H9 (cell line): Measurements from ENCODE around the gene PARVB. TPM values are rescaled to one million over a fixed set of nuclear protein-coding genes. Genes with fewer than 3 reads are reported as not detected.

Experiments
- DNase-seq: peaks from one replicate; pipeline ENCODE4 v3.0.0-alpha.2; 2017
- H2AFZ ChIP-seq: one replicate; pipeline ENCODE4 v1.6.1; 2013; ENCODE audit warnings: mild to moderate bottlenecking, low read length, control low read depth, moderate library complexity
- H2AK5ac ChIP-seq: 2 replicates; pipeline ENCODE4 v1.6.1; 2013; ENCODE audit warnings: low read length, control low read depth, mixed read lengths; ENCODE audit not compliant: insufficient read length
- H2BK120ac ChIP-seq: one replicate; pipeline ENCODE4 v1.6.1; 2013; ENCODE audit warnings: low read depth, mild to moderate bottlenecking, low read length, control low read depth, inconsistent platforms; ENCODE audit not compliant: poor library complexity, severe bottlenecking
- H2BK12ac ChIP-seq: 2 replicates; pipeline ENCODE4 v1.6.1; 2013; ENCODE audit warnings: low read length, control low read depth, mixed read lengths, low read depth; ENCODE audit not compliant: insufficient read length
- H2BK15ac ChIP-seq: 2 replicates; pipeline ENCODE4 v1.6.1; 2013; ENCODE audit warnings: low read depth, low read length, control low read depth
- H2BK20ac ChIP-seq: one replicate; pipeline ENCODE4 v1.6.1; 2013; ENCODE audit warnings: low read depth, mild to moderate bottlenecking, low read length, control low read depth, inconsistent platforms; ENCODE audit not compliant: poor library complexity, severe bottlenecking
- H2BK5ac ChIP-seq: 2 replicates; pipeline ENCODE4 v1.6.1; 2013; ENCODE audit warnings: low read length, control low read depth, mixed read lengths; ENCODE audit not compliant: insufficient read length
- H3K14ac ChIP-seq: 2 replicates; pipeline ENCODE4 v1.6.1; 2013; ENCODE audit warnings: low read length, control low read depth; ENCODE audit not compliant: insufficient read depth
- H3K18ac ChIP-seq: 2 replicates; pipeline ENCODE4 v1.6.1; 2013; ENCODE audit warnings: low read depth, mild to moderate bottlenecking, mixed read lengths, low read length, control low read depth; ENCODE audit not compliant: insufficient read length
- H3K23ac ChIP-seq: 2 replicates; pipeline ENCODE4 v1.6.1; 2013; ENCODE audit warnings: low read length, control low read depth, mixed read lengths, low read depth; ENCODE audit not compliant: insufficient read length
- H3K23me2 ChIP-seq: 2 replicates; pipeline ENCODE4 v1.6.1; 2013; ENCODE audit warnings: low read depth, mild to moderate bottlenecking, mixed read lengths, low read length, control low read depth; ENCODE audit not compliant: insufficient read length, poor library complexity, severe bottlenecking
- H3K27ac ChIP-seq: 2 replicates; pipeline ENCODE4 v1.5.1; 2013; ENCODE audit warnings: low read length, control low read depth, mixed read lengths, low read depth; ENCODE audit not compliant: insufficient read length
- H3K27me3 ChIP-seq: 2 replicates; pipeline ENCODE4 v1.6.1; 2013; ENCODE audit warnings: low read length, control low read depth, inconsistent platforms; ENCODE audit not compliant: insufficient read depth
- H3K4ac ChIP-seq: 2 replicates; pipeline ENCODE4 v1.6.1; 2013; ENCODE audit warnings: low read depth, mild to moderate bottlenecking, control low read depth, inconsistent platforms, low read length, moderate library complexity
- H3K4me1 ChIP-seq: 2 replicates; pipeline ENCODE4 v1.6.1; 2013; ENCODE audit warnings: low read length, control low read depth, inconsistent platforms; ENCODE audit not compliant: insufficient read depth
- H3K4me2 ChIP-seq: 2 replicates; pipeline ENCODE4 v1.6.1; 2013; ENCODE audit warnings: low read length, control low read depth, mixed read lengths; ENCODE audit not compliant: insufficient read length, insufficient read depth
- H3K56ac ChIP-seq: 2 replicates; pipeline ENCODE4 v1.6.1; 2013; ENCODE audit warnings: low read depth, mild to moderate bottlenecking, mixed read lengths, low read length, control low read depth; ENCODE audit not compliant: insufficient read length
- H3K79me1 ChIP-seq: 2 replicates; pipeline ENCODE4 v1.6.1; 2013; ENCODE audit warnings: low read depth, mild to moderate bottlenecking, moderate library complexity, low read length, control low read depth, inconsistent platforms; ENCODE audit not compliant: insufficient read depth, poor library complexity, severe bottlenecking
- H3K79me2 ChIP-seq: 2 replicates; pipeline ENCODE4 v1.6.1; 2013; ENCODE audit warnings: low read length, control low read depth, inconsistent platforms; ENCODE audit not compliant: insufficient read depth
- H3K9ac ChIP-seq: 2 replicates; pipeline ENCODE4 v1.6.1; 2013; ENCODE audit warnings: low read length, control low read depth, mixed read lengths; ENCODE audit not compliant: insufficient read length; ENCODE audit errors: extremely low read depth
- H3K9me3 ChIP-seq: one replicate; pipeline ENCODE4 v1.6.1; 2013; ENCODE audit warnings: low read depth, low read length, inconsistent platforms; ENCODE audit not compliant: control insufficient read depth
- H3T11ph ChIP-seq: one replicate; pipeline ENCODE4 v1.6.1; 2013; ENCODE audit warnings: mild to moderate bottlenecking, low read length, control low read depth, inconsistent platforms
- H4K20me1 ChIP-seq: one replicate; pipeline ENCODE4 v1.6.1; 2013; ENCODE audit not compliant: control insufficient read depth, insufficient read length, insufficient read depth
- H4K5ac ChIP-seq: 2 replicates; pipeline ENCODE4 v1.6.1; 2013; ENCODE audit warnings: low read depth, mild to moderate bottlenecking, mixed read lengths, low read length, control low read depth; ENCODE audit not compliant: insufficient read length
- H4K8ac ChIP-seq: replicated peaks from 2 replicates; pipeline ENCODE4 v1.6.1; 2013; ENCODE audit warnings: low read length, control low read depth, mixed read lengths, low read depth; ENCODE audit not compliant: insufficient read length
- H4K91ac ChIP-seq: 2 replicates; pipeline ENCODE4 v1.6.1; 2013; ENCODE audit warnings: low read depth, mild to moderate bottlenecking, moderate library complexity, mixed read lengths, low read length, control low read depth; ENCODE audit not compliant: insufficient read length
- H3K27ac Mint-ChIP-seq, 3 experiments: 2 replicates in 2 of 3; 3 replicates in 1 of 3; pipeline ENCODE4 v1.8.0; 2020 to 2021; ENCODE audit warnings: mixed read lengths in 3 of 3, mild to moderate bottlenecking in 1 of 3, moderate library complexity in 1 of 3
- H3K27me3 Mint-ChIP-seq: 2 replicates; pipeline ENCODE4 v1.8.0; 2021; ENCODE audit warnings: low read depth, mild to moderate bottlenecking, moderate library complexity, mixed read lengths
- H3K36me3 Mint-ChIP-seq, 3 experiments: 2 replicates in 2 of 3; 3 replicates in 1 of 3; pipeline ENCODE4 v1.8.0; 2020 to 2021; ENCODE audit warnings: low read depth in 3 of 3, mixed read lengths in 3 of 3; ENCODE audit not compliant: insufficient read depth in 1 of 3
- H3K4me1 Mint-ChIP-seq, 2 experiments: 2 replicates each; pipeline ENCODE4 v1.8.0; 2020; ENCODE audit warnings: mixed read lengths in 2 of 2
- H3K4me3 Mint-ChIP-seq, 2 experiments: 2 replicates in 1 of 2; 3 replicates in 1 of 2; pipeline ENCODE4 v1.8.0; 2020 to 2021; ENCODE audit warnings: mild to moderate bottlenecking in 2 of 2, mixed read lengths in 2 of 2, moderate library complexity in 1 of 2
- H3K9me3 Mint-ChIP-seq, 2 experiments: 2 replicates in 1 of 2; 3 replicates in 1 of 2; pipeline ENCODE4 v1.8.0; 2020; ENCODE audit warnings: mild to moderate bottlenecking in 2 of 2, mixed read lengths in 2 of 2, moderate library complexity in 1 of 2
- WGBS: extraction: QIAGEN DNeasy Blood & Tissue Kit; methylation state at CpG from one replicate; pipeline ENCODE4 v1.1.7; 2013; ENCODE audit warnings: missing lambda C conversion rate, low lambda C conversion rate, mixed read lengths; ENCODE audit not compliant: insufficient read length; ENCODE audit errors: extremely low coverage; 5-methylcytosine and 5-hydroxymethylcytosine counted together
- total RNA-seq: library from RNA; stranded (reverse); gene quantifications from 2 replicates; pipeline ENCODE4 v1.2.1, GENCODE V29; 2021
- TF ChIP-seq, protein P1 (sequence below): fragments of 200-600 bp; sonication (generic); conservative IDR thresholded peaks from 3 replicates; pipeline ENCODE4 v1.8.0; 2021; ENCODE audit warnings: antibody characterized with exemption, mild to moderate bottlenecking

PARVB gene
- total RNA-seq, 1 experiment from 2014 or later: 15.6 TPM

DNA sequence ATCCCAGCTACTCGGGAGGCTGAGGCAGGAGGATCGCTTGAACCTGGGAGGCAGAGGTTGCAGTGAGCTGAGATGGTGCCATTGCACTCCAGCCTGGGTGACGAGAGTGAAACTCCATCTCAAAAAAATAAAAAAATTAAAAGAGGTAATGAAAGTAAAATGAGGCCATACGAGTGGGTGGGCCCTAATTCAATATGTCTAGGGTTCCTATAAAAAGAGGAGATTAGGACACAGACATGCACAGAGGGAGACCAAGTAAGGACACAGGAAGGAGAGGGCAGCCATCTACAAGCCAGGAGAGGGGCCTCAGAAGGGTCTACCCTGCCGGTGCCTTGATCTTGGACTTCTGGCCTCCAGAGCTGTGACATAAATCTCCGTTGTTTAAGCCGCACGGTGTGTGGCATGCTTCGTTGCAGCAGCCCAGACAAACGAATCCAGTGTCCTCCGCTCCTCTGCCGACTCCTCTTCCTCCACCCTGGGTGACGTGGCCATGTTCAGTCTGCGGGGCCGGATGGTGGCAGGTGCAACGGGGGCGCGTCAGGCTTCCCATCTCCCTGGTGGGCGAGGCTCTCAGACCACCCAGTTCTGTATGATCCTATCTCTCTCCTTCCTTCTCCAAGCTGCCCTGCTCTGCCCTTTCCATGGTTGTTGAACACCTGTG, 105.0 kb downstream of the PARVB start:
- Mint-ChIP-seq H3K27ac (no peak overlapping the region), H3K36me3 (peaks cover 8 to 26% (median 20%) of the 10 kb centered on the region in 3 experiments), H3K27me3 (peaks cover 4% of the 10 kb centered on the region), H3K4me1 (peaks cover 23 to 35% of the 10 kb centered on the region in 2 experiments), H3K9me3 (peaks cover 21 to 29% of the 10 kb centered on the region in 2 experiments), H3K4me3 (no peak overlapping the region)
- no peak overlapping the region for H2BK5ac ChIP-seq
- H3K9ac ChIP-seq: no peak overlapping the region
- no peak overlapping the region for H2AFZ ChIP-seq
- no peak overlapping the region; the same call in 1 of the 2 replicates for H3K14ac ChIP-seq
- H3K9me3 ChIP-seq: peaks cover 13% of the 10 kb centered on the region
- H3K79me2 ChIP-seq: no peaks in the 10 kb centered on the region
- no peak overlapping the region for H4K8ac ChIP-seq
- no peaks in the 10 kb centered on the region for H3K27me3 ChIP-seq
- no CpG with 5 or more reads among the region's 19 CpGs for WGBS
- H3K56ac ChIP-seq: no peak overlapping the region
- no peak overlapping the region for H4K5ac ChIP-seq
- peaks cover 3% of the 10 kb centered on the region for H3K4me1 ChIP-seq
- no peak overlapping the region for H3K4ac ChIP-seq
- no peak overlapping the region for H3K23ac ChIP-seq
- H2BK15ac ChIP-seq: no peak overlapping the region
- no peak overlapping the region for H2BK20ac ChIP-seq
- H4K91ac ChIP-seq: no peak overlapping the region
- DNase-seq: no peak
- no peaks in the 10 kb centered on the region for H3K79me1 ChIP-seq
- H3K27ac ChIP-seq: no peak overlapping the region
- TF ChIP-seq, protein P1, sequence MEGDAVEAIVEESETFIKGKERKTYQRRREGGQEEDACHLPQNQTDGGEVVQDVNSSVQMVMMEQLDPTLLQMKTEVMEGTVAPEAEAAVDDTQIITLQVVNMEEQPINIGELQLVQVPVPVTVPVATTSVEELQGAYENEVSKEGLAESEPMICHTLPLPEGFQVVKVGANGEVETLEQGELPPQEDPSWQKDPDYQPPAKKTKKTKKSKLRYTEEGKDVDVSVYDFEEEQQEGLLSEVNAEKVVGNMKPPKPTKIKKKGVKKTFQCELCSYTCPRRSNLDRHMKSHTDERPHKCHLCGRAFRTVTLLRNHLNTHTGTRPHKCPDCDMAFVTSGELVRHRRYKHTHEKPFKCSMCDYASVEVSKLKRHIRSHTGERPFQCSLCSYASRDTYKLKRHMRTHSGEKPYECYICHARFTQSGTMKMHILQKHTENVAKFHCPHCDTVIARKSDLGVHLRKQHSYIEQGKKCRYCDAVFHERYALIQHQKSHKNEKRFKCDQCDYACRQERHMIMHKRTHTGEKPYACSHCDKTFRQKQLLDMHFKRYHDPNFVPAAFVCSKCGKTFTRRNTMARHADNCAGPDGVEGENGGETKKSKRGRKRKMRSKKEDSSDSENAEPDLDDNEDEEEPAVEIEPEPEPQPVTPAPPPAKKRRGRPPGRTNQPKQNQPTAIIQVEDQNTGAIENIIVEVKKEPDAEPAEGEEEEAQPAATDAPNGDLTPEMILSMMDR: no peak
- H2BK12ac ChIP-seq: no peak overlapping the region
- no peak overlapping the region for H3K18ac ChIP-seq
- H3K4me2 ChIP-seq: no peak overlapping the region
- no peaks in the 10 kb centered on the region for H3K23me2 ChIP-seq
- no peak overlapping the region for H3T11ph ChIP-seq
- H4K20me1 ChIP-seq: no peaks in the 10 kb centered on the region
- H2AK5ac ChIP-seq: no peak overlapping the region
- H2BK120ac ChIP-seq: no peak overlapping the region
